Measurements from ENCODE around the gene HSF4.

Gene HSF4

DNA sequence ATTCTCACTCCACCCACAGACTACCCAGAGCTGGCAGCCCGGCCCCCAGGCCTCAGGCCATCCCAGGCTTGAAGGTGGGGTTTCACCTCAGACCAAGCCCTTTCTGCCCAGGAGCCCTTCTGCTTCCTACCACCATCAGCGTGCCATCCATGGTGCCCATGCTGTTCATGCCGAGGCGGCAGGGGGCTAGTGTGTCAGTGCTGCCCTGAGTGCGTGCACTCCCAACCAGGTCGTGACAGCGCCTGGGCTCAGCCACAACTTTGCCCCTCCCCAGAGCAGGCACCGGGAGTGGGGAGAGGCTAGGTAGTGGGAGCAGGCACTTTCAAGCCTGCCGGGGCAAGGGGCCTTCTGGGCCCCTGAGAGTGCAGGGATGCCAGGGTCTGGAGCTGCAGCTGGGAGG lies 22.2 kb upstream of the HSF4 start:
- no peak overlapping the region for H3K9ac ChIP-seq (ENCODE audit: low read length)
- no peaks in the 10 kb centered on the region for H3K27me3 ChIP-seq (ENCODE audit: control insufficient read depth, insufficient read depth, low read length)
- H3K4me1 ChIP-seq (ENCODE audit: control insufficient read depth, insufficient read depth, low read length) = no peaks in the 10 kb centered on the region
- no peak overlapping the region for H3K27ac ChIP-seq (ENCODE audit: low read depth, low read length)
- H3K4me3 ChIP-seq (ENCODE audit: low read length) = no peak overlapping the region
- H3K36me3 ChIP-seq (ENCODE audit: control insufficient read depth, insufficient read depth, low read length) = peaks cover 62% of the 10 kb centered on the region

- Histone ChIP-seq H3K4me1 (ENCODE audit: control insufficient read depth, insufficient read depth, low read length) (no peaks in the 10 kb centered on the region), H3K9ac (ENCODE audit: low read length) (no peak overlapping the region), H3K4me3 (ENCODE audit: low read length) (no peak overlapping the region), H3K27ac (ENCODE audit: low read depth, low read length) (no peak overlapping the region), H3K27me3 (ENCODE audit: control insufficient read depth, insufficient read depth, low read length) (no peaks in the 10 kb centered on the region), H3K36me3 (ENCODE audit: control insufficient read depth, insufficient read depth, low read length) (peaks cover 58% of the 10 kb centered on the region)
These were observed 19.6 kb upstream of the HSF4 start for GRCh38 chr16:67144943-67145342.

GRCh38 chr16:67145746-67146145 lies 18.8 kb upstream of the HSF4 start:
- H3K9ac ChIP-seq (ENCODE audit: low read length) = no peak overlapping the region
- peaks cover 51% of the 10 kb centered on the region for H3K36me3 ChIP-seq (ENCODE audit: control insufficient read depth, insufficient read depth, low read length)

GRCh38 chr16:67146523-67147357 lies 17.8 kb upstream of the HSF4 start:
- Histone ChIP-seq H3K27ac (ENCODE audit: low read depth, low read length) (no peak overlapping the region), H3K27me3 (ENCODE audit: control insufficient read depth, insufficient read depth, low read length) (no peaks in the 10 kb centered on the region)

More at GRCh38 chr16:67145746-67146145, 18.8 kb upstream of the HSF4 start:
- H3K4me1 ChIP-seq (ENCODE audit: control insufficient read depth, insufficient read depth, low read length) = no peaks in the 10 kb centered on the region
- H3K27me3 ChIP-seq (ENCODE audit: control insufficient read depth, insufficient read depth, low read length) = no peaks in the 10 kb centered on the region
- no peak overlapping the region for H3K4me3 ChIP-seq (ENCODE audit: low read length)
- H3K27ac ChIP-seq (ENCODE audit: low read depth, low read length) = no peak overlapping the region

DNA sequence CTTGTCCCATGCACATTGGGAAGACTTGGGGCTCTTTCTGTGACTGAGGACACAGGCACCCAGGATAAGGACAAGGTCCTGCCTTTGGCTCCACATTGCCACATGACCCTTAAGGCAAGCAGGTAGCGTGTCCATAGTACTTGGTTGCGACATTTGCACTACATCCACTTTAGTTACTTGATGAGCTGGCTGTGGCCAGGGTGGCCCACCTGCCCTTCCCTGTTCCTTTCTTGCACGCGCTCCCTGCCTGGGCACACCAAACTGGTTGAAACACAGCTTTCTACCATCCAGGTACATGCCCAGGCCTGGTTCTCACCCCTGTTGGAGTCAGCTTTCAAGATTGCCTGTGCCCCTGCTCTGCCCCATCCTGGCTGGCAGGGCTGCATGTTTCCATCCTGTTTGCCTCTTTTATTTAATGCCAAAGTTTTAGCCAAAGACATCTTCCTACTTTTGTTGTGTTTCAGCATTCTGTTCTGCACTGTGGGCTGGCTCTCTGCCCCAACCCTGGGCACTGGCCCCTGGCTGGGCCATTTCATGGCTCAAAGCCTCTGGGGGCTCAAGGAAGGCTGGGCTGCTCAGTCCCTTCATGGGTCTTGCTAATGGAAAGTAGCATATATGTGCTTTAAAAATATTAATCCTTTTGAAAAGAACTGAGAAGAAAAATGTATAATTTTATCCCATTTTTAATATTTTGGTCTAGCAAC lies 17.0 kb upstream of the HSF4 start:
- no peak overlapping the region for H3K4me3 ChIP-seq (ENCODE audit: low read length)
- H3K4me1 ChIP-seq (ENCODE audit: control insufficient read depth, insufficient read depth, low read length) = no peaks in the 10 kb centered on the region
- no peak overlapping the region for H3K27ac ChIP-seq (ENCODE audit: low read depth, low read length)
- no peak overlapping the region for H3K9ac ChIP-seq (ENCODE audit: low read length)
- H3K36me3 ChIP-seq (ENCODE audit: control insufficient read depth, insufficient read depth, low read length) = peaks cover 35% of the 10 kb centered on the region
- no peaks in the 10 kb centered on the region for H3K27me3 ChIP-seq (ENCODE audit: control insufficient read depth, insufficient read depth, low read length)

More at GRCh38 chr16:67146523-67147357, 17.8 kb upstream of the HSF4 start:
- Histone ChIP-seq H3K36me3 (ENCODE audit: control insufficient read depth, insufficient read depth, low read length) (peaks cover 44% of the 10 kb centered on the region), H3K9ac (ENCODE audit: low read length) (no peak overlapping the region), H3K4me1 (ENCODE audit: control insufficient read depth, insufficient read depth, low read length) (no peaks in the 10 kb centered on the region), H3K4me3 (ENCODE audit: low read length) (no peak overlapping the region)

- Histone ChIP-seq H3K27ac (ENCODE audit: low read depth, low read length) (no peak overlapping the region), H3K4me3 (ENCODE audit: low read length) (no peak overlapping the region), H3K9ac (ENCODE audit: low read length) (no peak overlapping the region), H3K4me1 (ENCODE audit: control insufficient read depth, insufficient read depth, low read length) (no peaks in the 10 kb centered on the region), H3K36me3 (ENCODE audit: control insufficient read depth, insufficient read depth, low read length) (peaks cover 31% of the 10 kb centered on the region), H3K27me3 (ENCODE audit: control insufficient read depth, insufficient read depth, low read length) (no peaks in the 10 kb centered on the region)
These were observed 16.3 kb upstream of the HSF4 start for GRCh38 chr16:67148221-67148620.

DNA sequence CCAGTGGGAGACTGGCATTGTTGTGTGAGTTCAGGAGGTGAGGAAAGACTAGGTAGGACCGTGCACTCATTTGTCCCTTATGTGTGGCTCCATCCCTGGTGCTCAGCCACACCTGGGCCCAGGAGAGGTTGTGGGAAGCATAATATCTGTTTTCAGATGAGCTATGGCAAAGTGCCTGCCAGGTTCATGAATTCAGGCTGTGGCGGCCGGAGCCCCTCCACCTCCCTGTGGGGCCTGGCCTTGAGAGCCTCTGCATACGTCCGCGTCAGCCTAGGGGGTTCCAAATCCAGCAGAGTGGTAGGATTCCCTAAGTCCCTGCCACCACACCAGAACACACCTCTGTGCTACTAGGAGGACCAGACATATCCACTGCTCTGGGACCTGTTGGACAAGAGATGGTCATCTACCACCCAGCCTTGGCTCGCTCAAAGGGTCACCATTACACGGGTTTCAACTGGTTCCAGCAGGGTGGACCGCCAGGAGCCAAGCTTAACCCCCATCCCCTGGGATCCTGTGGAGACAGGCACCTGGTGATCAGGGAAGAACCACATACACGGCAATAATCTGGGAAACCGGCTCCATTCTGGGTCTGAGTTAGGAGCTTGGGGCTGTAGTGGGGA lies 15.8 kb upstream of the HSF4 start:
- Histone ChIP-seq H3K9ac (ENCODE audit: low read length) (no peak overlapping the region), H3K4me1 (ENCODE audit: control insufficient read depth, insufficient read depth, low read length) (no peaks in the 10 kb centered on the region), H3K4me3 (ENCODE audit: low read length) (no peak overlapping the region), H3K36me3 (ENCODE audit: control insufficient read depth, insufficient read depth, low read length) (peaks cover 29% of the 10 kb centered on the region), H3K27ac (ENCODE audit: low read depth, low read length) (no peak overlapping the region), H3K27me3 (ENCODE audit: control insufficient read depth, insufficient read depth, low read length) (no peaks in the 10 kb centered on the region)

DNA sequence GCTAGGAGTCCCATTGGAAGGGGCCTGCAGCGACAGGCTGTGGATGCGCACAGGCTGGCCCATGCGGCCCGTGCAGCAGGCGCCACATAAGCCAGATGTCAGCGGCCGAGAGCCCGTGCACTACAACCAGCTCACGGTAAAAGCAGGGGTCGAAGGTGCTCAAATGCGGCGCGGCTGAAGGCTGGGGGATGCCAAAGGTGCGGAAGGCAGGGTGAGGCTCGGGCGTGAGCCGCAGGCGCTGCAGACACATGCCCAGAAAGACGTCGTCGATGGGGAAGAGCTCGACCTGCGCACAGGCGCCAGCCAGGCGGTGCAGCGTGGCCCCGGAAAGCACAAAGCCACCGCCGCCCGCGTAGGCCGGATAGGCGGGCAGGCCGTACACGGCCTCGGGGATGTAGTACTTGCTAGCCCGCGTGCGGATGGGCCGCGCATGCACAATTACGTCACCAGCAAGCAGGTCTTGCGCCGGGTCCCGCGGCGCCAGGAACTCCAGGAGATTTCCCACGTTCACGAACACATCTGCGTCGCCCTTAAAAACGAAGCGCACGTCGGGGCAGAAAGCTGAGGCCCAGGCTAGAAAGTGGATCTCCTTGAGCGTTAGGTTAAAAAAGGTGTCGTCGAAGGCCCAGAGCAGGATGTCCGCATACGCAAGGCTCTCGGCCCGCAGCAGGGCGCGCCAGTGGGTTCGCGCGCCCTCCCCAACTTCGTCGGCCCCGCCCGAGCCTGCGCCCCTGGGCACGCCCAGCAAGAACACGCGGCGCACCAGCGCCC lies 15.1 kb upstream of the HSF4 start:
- Histone ChIP-seq H3K4me3 (ENCODE audit: low read length) (no peak overlapping the region), H3K27me3 (ENCODE audit: control insufficient read depth, insufficient read depth, low read length) (no peaks in the 10 kb centered on the region), H3K4me1 (ENCODE audit: control insufficient read depth, insufficient read depth, low read length) (no peaks in the 10 kb centered on the region), H3K27ac (ENCODE audit: low read depth, low read length) (no peak overlapping the region), H3K36me3 (ENCODE audit: control insufficient read depth, insufficient read depth, low read length) (peaks cover 25% of the 10 kb centered on the region), H3K9ac (ENCODE audit: low read length) (no peak overlapping the region)

GRCh38 chr16:67150047-67150832 lies 14.3 kb upstream of the HSF4 start:
- Histone ChIP-seq H3K4me1 (ENCODE audit: control insufficient read depth, insufficient read depth, low read length) (no peaks in the 10 kb centered on the region), H3K27me3 (ENCODE audit: control insufficient read depth, insufficient read depth, low read length) (no peaks in the 10 kb centered on the region), H3K4me3 (ENCODE audit: low read length) (peak overlapping the region; percentile 69), H3K27ac (ENCODE audit: low read depth, low read length) (peak overlapping the region; percentile 70), H3K9ac (ENCODE audit: low read length) (no peak overlapping the region), H3K36me3 (ENCODE audit: control insufficient read depth, insufficient read depth, low read length) (peaks cover 19% of the 10 kb centered on the region)

DNA sequence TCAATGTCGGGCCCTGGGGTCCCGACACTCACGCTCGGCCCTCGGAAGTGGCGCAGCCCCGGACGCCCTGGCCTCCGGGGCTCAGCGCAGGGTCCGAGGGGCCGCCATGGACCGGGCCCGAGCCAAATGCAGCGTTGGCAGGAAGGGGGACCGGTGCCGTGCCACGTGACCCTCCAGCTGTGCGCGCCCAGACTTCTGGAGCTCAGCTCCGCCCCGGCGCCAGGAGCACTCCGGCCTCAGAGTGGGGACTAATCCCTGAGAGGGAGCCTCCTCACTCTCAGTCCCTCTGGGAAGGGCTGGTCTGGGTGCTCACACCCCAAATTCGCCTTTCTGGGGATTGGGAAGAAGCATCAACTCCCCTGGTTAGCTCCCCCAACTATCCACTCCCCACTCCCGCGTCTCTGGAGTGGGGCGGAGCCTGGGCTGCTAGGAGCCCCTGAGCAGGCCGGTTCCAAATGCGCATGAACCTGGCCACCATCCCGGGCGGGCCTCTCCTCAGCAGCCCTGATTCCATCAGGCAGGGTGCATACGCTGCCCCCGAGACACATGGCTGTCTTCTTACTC lies 13.6 kb upstream of the HSF4 start, which contains the start of gene B3GNT9:
Gene B3GNT9 (minus strand): TSS at position 166 of the 564 bp plus-strand sequence. CDS start 513 bp downstream, outside the sequence.
- H3K9ac ChIP-seq (ENCODE audit: low read length) = no peak within 1 kb of the TSS
- no peaks in the 10 kb centered on the region for H3K4me1 ChIP-seq (ENCODE audit: control insufficient read depth, insufficient read depth, low read length)
- peak within 1 kb of the TSS; percentile 70 for H3K27ac ChIP-seq (ENCODE audit: low read depth, low read length)
- peak within 1 kb of the TSS; percentile 69 for H3K4me3 ChIP-seq (ENCODE audit: low read length)
- H3K36me3 ChIP-seq (ENCODE audit: control insufficient read depth, insufficient read depth, low read length) = peaks cover 13% of the 10 kb centered on the region
- H3K27me3 ChIP-seq (ENCODE audit: control insufficient read depth, insufficient read depth, low read length) = no peaks in the 10 kb centered on the region

DNA sequence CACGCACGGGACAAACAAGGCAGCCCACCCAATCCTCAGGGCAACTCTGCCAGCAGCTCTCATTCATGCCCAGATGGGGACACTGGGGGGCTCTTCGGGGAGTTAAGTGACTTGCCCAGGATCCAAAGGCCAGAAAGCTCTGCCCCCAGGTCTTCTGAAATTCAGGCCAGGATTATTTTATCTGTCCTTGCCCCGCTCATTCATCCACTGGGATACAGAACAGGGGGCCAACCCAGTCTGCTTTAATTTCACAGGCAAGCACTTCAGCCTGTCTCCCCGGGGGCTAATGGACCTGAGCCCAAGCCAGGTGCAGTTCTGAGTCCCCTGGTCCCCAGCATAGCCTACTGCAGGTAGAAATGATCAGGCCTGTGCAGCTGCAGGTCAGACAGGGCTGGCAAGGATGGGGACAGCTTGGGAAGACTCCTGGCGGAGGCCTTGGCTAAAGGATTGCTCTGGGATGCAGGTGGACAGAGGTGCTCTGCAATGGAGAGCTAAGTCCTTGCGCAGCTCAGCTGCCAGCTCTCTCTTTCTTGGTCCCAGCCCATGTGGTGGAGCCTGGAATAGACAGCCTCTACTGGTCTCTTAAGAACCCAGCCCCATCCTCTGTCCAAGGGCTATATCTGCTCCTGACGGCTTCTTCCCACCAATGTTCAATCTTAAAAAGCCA lies 13.0 kb upstream of the HSF4 start:
- Histone ChIP-seq H3K4me3 (ENCODE audit: low read length) (peak overlapping the region; percentile 69), H3K9ac (ENCODE audit: low read length) (no peak overlapping the region), H3K27me3 (ENCODE audit: control insufficient read depth, insufficient read depth, low read length) (no peaks in the 10 kb centered on the region), H3K36me3 (ENCODE audit: control insufficient read depth, insufficient read depth, low read length) (peaks cover 11% of the 10 kb centered on the region), H3K27ac (ENCODE audit: low read depth, low read length) (peak overlapping the region; percentile 70), H3K4me1 (ENCODE audit: control insufficient read depth, insufficient read depth, low read length) (no peaks in the 10 kb centered on the region)
